ENCODE measurements around the gene CAPN3. TPM values are rescaled to one million over a fixed set of nuclear protein-coding genes. Genes with fewer than 3 reads are reported as not detected.

Gene CAPN3
- total and polyA plus RNA-seq, 2 donors (not counting 3 experiments of a cell fraction or from before 2014, with no cell fraction given), result 2.2 to 3.7 TPM

DNA sequence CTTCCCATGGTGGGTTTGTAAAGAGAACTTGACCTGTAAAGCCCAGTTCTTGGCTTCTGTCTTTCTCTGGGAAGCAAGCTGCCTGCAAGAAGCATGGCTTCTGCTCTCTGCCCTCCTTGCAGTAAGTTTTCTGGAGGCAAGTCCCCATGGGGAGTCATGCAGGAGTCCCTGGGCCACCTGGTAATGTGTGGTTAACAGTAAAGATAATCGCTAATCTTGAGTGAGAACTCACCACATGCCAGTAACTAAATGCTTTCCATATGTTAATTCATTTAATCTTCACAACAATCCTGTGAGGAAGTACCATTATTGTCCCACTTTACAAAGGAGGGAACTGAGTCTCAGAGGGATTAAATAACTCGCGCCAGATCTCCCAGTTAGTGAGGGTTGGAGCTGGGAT lies 4.2 kb downstream of the CAPN3 start:
- POLR2A ChIA-PET, result no interaction called here
- Histone ChIP-seq H3K4me3 (replicated peaks in 1 of 3; ENCODE audit: insufficient read depth in 1 of 3, low read depth in 1 of 3, low read length in 3 of 3) (no peak overlapping the region), H3K4me1 (ENCODE audit: control insufficient read depth, extremely low read depth, insufficient read depth, low read length) (no peaks in the 10 kb centered on the region), H3K27ac (ENCODE audit: insufficient read depth, low read depth, low read length) (no peak overlapping the region), H3K79me2 (ENCODE audit: control insufficient read depth, insufficient read depth, low read length) (no peaks in the 10 kb centered on the region), H3K27me3 (ENCODE audit: control insufficient read depth in 2 of 2, insufficient read depth in 2 of 2, low read length in 2 of 2) (peaks cover 0 to 3% of the 10 kb centered on the region in 2 experiments), H3K9me1 (replicated peaks; ENCODE audit: control insufficient read depth, extremely low read depth, insufficient read depth, low read length) (no peaks in the 10 kb centered on the region), H3K36me3 (ENCODE audit: control insufficient read depth in 2 of 2, extremely low read depth in 1 of 2, insufficient read depth in 2 of 2, low read length in 2 of 2) (no peaks in the 10 kb centered on the region), H3K9ac (replicated peaks; ENCODE audit: extremely low read depth, insufficient read depth, low read length) (no peak overlapping the region), H4K20me1 (replicated peaks; ENCODE audit: control insufficient read depth, extremely low read depth, insufficient read depth, low read length) (no peaks in the 10 kb centered on the region), H3K4me2 (ENCODE audit: insufficient read depth, low read length) (no peak overlapping the region), H3K9me3 (replicated peaks; ENCODE audit: control insufficient read depth, insufficient read depth, low read length) (no peaks in the 10 kb centered on the region), H2AFZ (ENCODE audit: low read depth, low read length) (no peak overlapping the region)
- TF ChIP-seq POLR2A (IDR thresholded peaks at IDR 0.05; ENCODE audit: low read depth, low read length), result no peak
- TF ChIP-seq MYC (IDR thresholded peaks at IDR 0.05; ENCODE audit: low read depth, low read length), result no peak
- TF ChIP-seq JUN (IDR thresholded peaks at IDR 0.05; ENCODE audit: borderline replicate concordance, insufficient read depth, insufficient read length, low read depth), result no peak
- TF ChIP-seq, protein P1, sequence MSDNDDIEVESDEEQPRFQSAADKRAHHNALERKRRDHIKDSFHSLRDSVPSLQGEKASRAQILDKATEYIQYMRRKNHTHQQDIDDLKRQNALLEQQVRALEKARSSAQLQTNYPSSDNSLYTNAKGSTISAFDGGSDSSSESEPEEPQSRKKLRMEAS (IDR thresholded peaks at IDR 0.05; ENCODE audit: insufficient read depth, insufficient read length), result no peak
- no peak for TF ChIP-seq POLR2AphosphoS5 (IDR thresholded peaks at IDR 0.05; ENCODE audit: insufficient read depth, low read depth, low read length)
- TF ChIP-seq EZH2 (IDR thresholded peaks at IDR 0.05; ENCODE audit: borderline replicate concordance, low read depth, low read length, severe bottlenecking), result no peak
- TF ChIP-seq FOS (IDR thresholded peaks at IDR 0.05; ENCODE audit: borderline replicate concordance, insufficient read depth, low read length), result no peak
- BruUV-seq (replicated peaks), result no TSS peak
- no peak for DNase-seq (ENCODE audit: low read depth, low spot score)
- dilution Hi-C loops (cut with MboI; ENCODE audit: extremely low pct_ligation_motif_present, low sequenced_read_pairs) (no loop called here), intact Hi-C loops (cut with micrococcal nuclease) (no loop called here)
- no peak for FAIRE-seq
- CTCF ChIA-PET, result no interaction called here

DNA sequence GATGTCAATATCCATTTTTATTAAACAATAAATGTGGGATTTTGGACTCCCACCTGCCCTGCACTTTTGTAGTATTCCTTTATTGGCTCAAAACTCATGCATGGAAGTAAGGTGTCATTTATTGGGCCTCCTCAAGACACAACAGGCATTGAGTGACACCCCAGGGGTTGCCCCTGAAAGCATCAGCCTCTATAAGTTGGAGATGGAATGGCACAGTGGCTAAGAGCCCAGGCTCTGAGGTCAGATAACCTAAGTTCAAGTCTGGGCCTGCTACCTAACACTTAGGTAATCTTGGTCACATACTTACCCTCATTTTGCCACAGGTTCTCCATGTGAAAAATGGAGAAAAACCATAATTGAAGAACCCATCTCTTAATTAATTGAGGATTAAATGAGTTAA lies 4.6 kb downstream of the CAPN3 start:
- H3K9me1 ChIP-seq (replicated peaks; ENCODE audit: control insufficient read depth, extremely low read depth, insufficient read depth, low read length), result no peaks in the 10 kb centered on the region
- H3K36me3 ChIP-seq (ENCODE audit: control insufficient read depth in 2 of 2, extremely low read depth in 1 of 2, insufficient read depth in 2 of 2, low read length in 2 of 2), result no peaks in the 10 kb centered on the region
- H4K20me1 ChIP-seq (replicated peaks; ENCODE audit: control insufficient read depth, extremely low read depth, insufficient read depth, low read length), result no peaks in the 10 kb centered on the region
- H3K4me2 ChIP-seq (ENCODE audit: insufficient read depth, low read length), result no peak overlapping the region
- TF ChIP-seq, protein P1 (IDR thresholded peaks at IDR 0.05; ENCODE audit: insufficient read depth, insufficient read length), result no peak
- TF ChIP-seq EZH2 (IDR thresholded peaks at IDR 0.05; ENCODE audit: borderline replicate concordance, low read depth, low read length, severe bottlenecking) (no peak), MYC (IDR thresholded peaks at IDR 0.05; ENCODE audit: low read depth, low read length) (no peak), FOS (IDR thresholded peaks at IDR 0.05; ENCODE audit: borderline replicate concordance, insufficient read depth, low read length) (no peak), POLR2AphosphoS5 (IDR thresholded peaks at IDR 0.05; ENCODE audit: insufficient read depth, low read depth, low read length) (no peak), GATA2 (IDR thresholded peaks at IDR 0.05; ENCODE audit: insufficient read depth, insufficient read length, low read depth, low read length) (no peak), JUN (IDR thresholded peaks at IDR 0.05; ENCODE audit: borderline replicate concordance, insufficient read depth, insufficient read length, low read depth) (no peak)
- TF ChIP-seq, protein P2, sequence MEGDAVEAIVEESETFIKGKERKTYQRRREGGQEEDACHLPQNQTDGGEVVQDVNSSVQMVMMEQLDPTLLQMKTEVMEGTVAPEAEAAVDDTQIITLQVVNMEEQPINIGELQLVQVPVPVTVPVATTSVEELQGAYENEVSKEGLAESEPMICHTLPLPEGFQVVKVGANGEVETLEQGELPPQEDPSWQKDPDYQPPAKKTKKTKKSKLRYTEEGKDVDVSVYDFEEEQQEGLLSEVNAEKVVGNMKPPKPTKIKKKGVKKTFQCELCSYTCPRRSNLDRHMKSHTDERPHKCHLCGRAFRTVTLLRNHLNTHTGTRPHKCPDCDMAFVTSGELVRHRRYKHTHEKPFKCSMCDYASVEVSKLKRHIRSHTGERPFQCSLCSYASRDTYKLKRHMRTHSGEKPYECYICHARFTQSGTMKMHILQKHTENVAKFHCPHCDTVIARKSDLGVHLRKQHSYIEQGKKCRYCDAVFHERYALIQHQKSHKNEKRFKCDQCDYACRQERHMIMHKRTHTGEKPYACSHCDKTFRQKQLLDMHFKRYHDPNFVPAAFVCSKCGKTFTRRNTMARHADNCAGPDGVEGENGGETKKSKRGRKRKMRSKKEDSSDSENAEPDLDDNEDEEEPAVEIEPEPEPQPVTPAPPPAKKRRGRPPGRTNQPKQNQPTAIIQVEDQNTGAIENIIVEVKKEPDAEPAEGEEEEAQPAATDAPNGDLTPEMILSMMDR (IDR thresholded peaks at IDR 0.05; ENCODE audit: extremely low read depth in 1 of 2, insufficient read depth in 1 of 2, low read depth in 1 of 2, low read length in 2 of 2), result no peak
- dilution Hi-C loops (cut with MboI; ENCODE audit: extremely low pct_ligation_motif_present, low sequenced_read_pairs), result no loop called here
- no peaks in the 10 kb centered on the region for H3K9me3 ChIP-seq (replicated peaks; ENCODE audit: control insufficient read depth, insufficient read depth, low read length)
- H3K27me3 ChIP-seq (ENCODE audit: control insufficient read depth in 2 of 2, insufficient read depth in 2 of 2, low read length in 2 of 2), result peaks cover 0 to 3% of the 10 kb centered on the region in 2 experiments
- no peak overlapping the region for H3K4me3 ChIP-seq (replicated peaks in 1 of 3; ENCODE audit: insufficient read depth in 1 of 3, low read depth in 1 of 3, low read length in 3 of 3)
- no peak overlapping the region for H3K9ac ChIP-seq (replicated peaks; ENCODE audit: extremely low read depth, insufficient read depth, low read length)
- CTCF ChIA-PET, result interaction anchor here (0.7 to 2.1 kb wide), 2 partner anchors 13 to 21 kb away, joined by 4 to 6 read pairs; no protein-coding TSS in a partner anchor
- FAIRE-seq, result peak; percentile 24
- no peak overlapping the region for H3K27ac ChIP-seq (ENCODE audit: insufficient read depth, low read depth, low read length)
- no peak overlapping the region for H2AFZ ChIP-seq (ENCODE audit: low read depth, low read length)
- DNase-seq (ENCODE audit: low read depth, low spot score), result no peak
- H3K79me2 ChIP-seq (ENCODE audit: control insufficient read depth, insufficient read depth, low read length), result no peaks in the 10 kb centered on the region
- POLR2A ChIA-PET, result no interaction called here
- no TSS peak for BruUV-seq (replicated peaks)
- intact Hi-C loops (cut with micrococcal nuclease), result no loop called here
- no peaks in the 10 kb centered on the region for H3K4me1 ChIP-seq (ENCODE audit: control insufficient read depth, extremely low read depth, insufficient read depth, low read length)

Measured in endothelial cell of umbilical vein (primary cell).